ENCODE measurements around the gene RBBP7. TPM values are rescaled to one million over a fixed set of nuclear protein-coding genes. Genes with fewer than 3 reads are reported as not detected.

The RBBP7 gene
- total RNA-seq, 1 experiment from 2014 or later = 197 TPM

GRCh38 chrX:16834806-16835205, 35.4 kb downstream of the RBBP7 start:
- Histone ChIP-seq H3F3A (ENCODE audit: insufficient read depth, low read depth) (peaks cover 3% of the 10 kb centered on the region; the same call in 1 of the 2 replicates), H3K79me2 (ENCODE audit: low read depth) (no peaks in the 10 kb centered on the region), H3K4me2 (no peak overlapping the region), H4K20me1 (ENCODE audit: insufficient read depth) (no peaks in the 10 kb centered on the region), H3K27me3 (ENCODE audit: insufficient read depth, low read depth) (no peaks in the 10 kb centered on the region), H3K36me3 (ENCODE audit: low read depth) (peaks cover 7% of the 10 kb centered on the region; the same call in 1 of the 2 replicates), H3K4me1 (replicated peaks; ENCODE audit: insufficient read depth) (no peaks in the 10 kb centered on the region), H3K27ac (no peak overlapping the region), H3K9me3 (ENCODE audit: insufficient read depth, low read depth) (no peaks in the 10 kb centered on the region), H3K9me2 (ENCODE audit: insufficient read depth) (no peaks in the 10 kb centered on the region), H3K4me3 (no peak overlapping the region), H2AFZ (no peak overlapping the region)
- intact Hi-C loops (cut with micrococcal nuclease; ENCODE audit: unreplicated experiment) = no loop called here
- ChIA-PET CTCF (interaction anchor here (0.7 kb wide), 1 partner anchor 106 kb away, joined by 9 read pairs; no protein-coding TSS in a partner anchor), POLR2A (ENCODE audit: unreplicated experiment) (no interaction called here)
- DNase-seq = no peak
- no peak for TF ChIP-seq EZH2 (IDR thresholded peaks at IDR 0.05; ENCODE audit: low read depth)
- no peak for TF ChIP-seq CTCF (conservative IDR thresholded peaks at IDR 0.05)
- no TSS peak for BruUV-seq (replicated peaks)

- H3K4me2 ChIP-seq = no peak overlapping the region
- CTCF ChIA-PET = interaction anchor here (0.7 kb wide), 1 partner anchor 384 kb away, joined by 3 read pairs; no protein-coding TSS in a partner anchor
- peaks cover 12% of the 10 kb centered on the region; the same call in 1 of the 2 replicates for H3K36me3 ChIP-seq (ENCODE audit: low read depth)
- no TSS peak for BruUV-seq (replicated peaks)
- no peaks in the 10 kb centered on the region for H3K27me3 ChIP-seq (ENCODE audit: insufficient read depth, low read depth)
- no peak overlapping the region for H3K27ac ChIP-seq
- intact Hi-C loops (cut with micrococcal nuclease; ENCODE audit: unreplicated experiment) = no loop called here
- 0 out of 2 replicates have a peak, but pooled peaks cover 2% of the 10 kb centered on the region for H3K79me2 ChIP-seq (ENCODE audit: low read depth)
- H2AFZ ChIP-seq = no peak overlapping the region
- H3K9me2 ChIP-seq (ENCODE audit: insufficient read depth) = no peaks in the 10 kb centered on the region
- no peaks in the 10 kb centered on the region for H4K20me1 ChIP-seq (ENCODE audit: insufficient read depth)
- H3K4me3 ChIP-seq = no peak overlapping the region
- POLR2A ChIA-PET (ENCODE audit: unreplicated experiment) = interaction anchor here (0.6 kb wide), 1 partner anchor 22 kb away, joined by 3 read pairs; no protein-coding TSS in a partner anchor
- no peak for DNase-seq
- no peak for TF ChIP-seq CTCF (conservative IDR thresholded peaks at IDR 0.05)
- no peak for TF ChIP-seq EZH2 (IDR thresholded peaks at IDR 0.05; ENCODE audit: low read depth)
- H3K9me3 ChIP-seq (ENCODE audit: insufficient read depth, low read depth) = no peaks in the 10 kb centered on the region
- H3F3A ChIP-seq (ENCODE audit: insufficient read depth, low read depth) = no peaks in the 10 kb centered on the region
- H3K4me1 ChIP-seq (replicated peaks; ENCODE audit: insufficient read depth) = no peaks in the 10 kb centered on the region
These were observed 37.9 kb downstream of the RBBP7 start for GRCh38 chrX:16832301-16832700.

- H3K4me1 ChIP-seq (replicated peaks; ENCODE audit: insufficient read depth) = no peaks in the 10 kb centered on the region
- no peaks in the 10 kb centered on the region for H3K9me3 ChIP-seq (ENCODE audit: insufficient read depth, low read depth)
- 0 out of 2 replicates have a peak, but pooled peaks cover 4% of the 10 kb centered on the region for H3F3A ChIP-seq (ENCODE audit: insufficient read depth, low read depth)
- H2AFZ ChIP-seq = no peak overlapping the region
- H3K4me3 ChIP-seq = no peak overlapping the region
- no peaks in the 10 kb centered on the region for H3K9me2 ChIP-seq (ENCODE audit: insufficient read depth)
- intact Hi-C loops (cut with micrococcal nuclease; ENCODE audit: unreplicated experiment) = loop anchor here (10.0 kb wide), 1 partner anchor 866 kb away; no protein-coding TSS in a partner anchor
- H4K20me1 ChIP-seq (ENCODE audit: insufficient read depth) = no peaks in the 10 kb centered on the region
- ChIA-PET POLR2A (ENCODE audit: unreplicated experiment) (interaction anchor here (0.8 kb wide), 1 partner anchor 785 kb away, joined by 3 read pairs; no protein-coding TSS in a partner anchor), CTCF (no interaction called here)
- 0 out of 2 replicates have a peak, but pooled peaks cover 5% of the 10 kb centered on the region for H3K36me3 ChIP-seq (ENCODE audit: low read depth)
- no peak overlapping the region for H3K27ac ChIP-seq
- H3K79me2 ChIP-seq (ENCODE audit: low read depth) = 0 out of 2 replicates have a peak, but pooled peaks cover 4% of the 10 kb centered on the region
- TF ChIP-seq CTCF (conservative IDR thresholded peaks at IDR 0.05) (no peak), EZH2 (IDR thresholded peaks at IDR 0.05; ENCODE audit: low read depth) (no peak)
- no peak overlapping the region for H3K4me2 ChIP-seq
- H3K27me3 ChIP-seq (ENCODE audit: insufficient read depth, low read depth) = no peaks in the 10 kb centered on the region
- DNase-seq = no peak
- no TSS peak for BruUV-seq (replicated peaks)
These were observed 41.8 kb downstream of the RBBP7 start for GRCh38 chrX:16828124-16828908.
